GM18867 (cell line): Measurements from ENCODE around the gene LONRF3.

Source experiments
- ATAC-seq: cut with Tn5 transposase; IDR thresholded peaks from one replicate; pipeline ENCODE4 v1.9.1; 2021; ENCODE audit warnings: mild to moderate bottlenecking, moderate library complexity; ENCODE audit not compliant: unreplicated experiment

The LONRF3 gene

DNA sequence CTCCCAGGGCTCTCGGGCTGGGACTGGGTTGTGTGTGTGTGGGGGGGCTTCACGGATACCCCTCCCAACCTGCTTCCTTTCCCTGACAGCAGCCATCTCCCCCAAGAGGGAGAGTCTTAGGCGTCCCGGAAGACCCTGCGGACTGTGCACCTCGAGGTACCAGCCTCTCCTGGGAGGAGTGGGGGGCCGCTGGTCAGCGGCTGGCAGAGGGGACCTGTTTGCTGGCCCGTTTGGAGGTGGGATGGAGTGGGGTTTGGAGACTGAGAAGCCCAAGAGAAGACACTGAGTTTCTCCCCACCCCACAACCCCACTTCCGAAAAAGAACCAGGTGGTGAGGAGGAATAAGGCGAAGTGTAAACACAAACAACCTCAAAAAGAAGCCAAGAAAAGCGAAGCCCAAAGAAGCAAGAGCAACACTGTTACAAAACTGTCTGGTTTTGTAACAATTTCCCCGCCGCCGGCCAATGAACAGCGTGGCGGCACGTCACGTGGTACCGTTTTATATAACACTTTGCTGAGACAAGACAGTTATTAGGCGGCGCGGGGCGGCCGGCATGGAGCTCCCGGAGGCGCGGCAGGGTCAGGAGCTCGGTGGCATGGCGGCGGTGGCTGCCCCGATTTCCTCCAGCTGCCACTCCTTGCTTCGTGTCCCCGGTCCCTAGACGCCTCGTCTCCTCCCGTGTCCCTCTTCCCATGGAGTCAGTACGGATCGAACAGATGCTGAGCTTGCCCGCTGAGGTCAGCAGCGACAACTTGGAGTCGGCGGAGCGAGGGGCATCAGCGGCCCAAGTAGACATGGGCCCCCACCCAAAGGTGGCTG, at the start of gene LONRF3:
TSS of gene LONRF3 (plus strand) at position 531 of the 820 bp plus-strand sequence. CDS start at position 694, 163 bp downstream.
- ATAC-seq = peak; percentile 38

DNA sequence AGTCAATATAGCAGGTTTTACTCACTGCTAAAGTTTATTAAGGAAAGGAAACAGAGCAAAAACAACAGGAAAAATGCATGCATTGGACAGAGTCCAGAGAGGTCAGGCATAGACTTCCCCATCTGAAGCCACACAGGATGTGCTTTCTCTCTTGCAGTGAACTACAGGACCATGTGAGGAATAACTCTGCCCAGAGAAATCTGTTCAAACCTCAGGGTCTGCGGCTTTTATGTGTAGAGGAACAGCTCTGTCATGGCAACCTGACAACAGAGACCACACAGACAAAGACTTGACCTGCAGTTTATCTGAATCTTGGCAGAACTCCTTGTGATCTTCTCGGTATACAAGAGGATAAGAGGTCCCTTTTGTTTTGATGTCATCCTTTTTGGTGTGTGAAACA, 46.3 kb upstream of the LONRF3 start:
- ATAC-seq = no peak

DNA sequence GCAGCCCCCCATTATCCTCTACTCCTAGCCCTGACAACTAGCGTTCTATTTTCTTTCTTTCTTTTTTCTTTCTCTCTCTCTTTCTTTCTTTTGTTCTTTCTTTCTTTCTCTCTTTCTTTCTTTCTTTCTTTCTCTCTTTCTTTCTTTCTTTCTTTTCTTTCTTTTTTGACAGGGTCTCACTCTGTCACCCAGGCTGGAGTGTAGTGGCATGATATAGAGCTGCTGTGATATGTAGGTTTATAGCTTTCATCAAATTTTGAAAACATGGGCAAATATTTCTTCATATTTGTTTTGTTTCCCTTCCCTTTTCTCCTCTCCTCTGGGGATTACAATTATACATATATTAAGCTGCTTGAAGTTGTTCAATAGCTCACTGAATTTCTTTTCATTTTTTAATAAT, 39.1 kb upstream of the LONRF3 start:
- ATAC-seq = no peak

DNA sequence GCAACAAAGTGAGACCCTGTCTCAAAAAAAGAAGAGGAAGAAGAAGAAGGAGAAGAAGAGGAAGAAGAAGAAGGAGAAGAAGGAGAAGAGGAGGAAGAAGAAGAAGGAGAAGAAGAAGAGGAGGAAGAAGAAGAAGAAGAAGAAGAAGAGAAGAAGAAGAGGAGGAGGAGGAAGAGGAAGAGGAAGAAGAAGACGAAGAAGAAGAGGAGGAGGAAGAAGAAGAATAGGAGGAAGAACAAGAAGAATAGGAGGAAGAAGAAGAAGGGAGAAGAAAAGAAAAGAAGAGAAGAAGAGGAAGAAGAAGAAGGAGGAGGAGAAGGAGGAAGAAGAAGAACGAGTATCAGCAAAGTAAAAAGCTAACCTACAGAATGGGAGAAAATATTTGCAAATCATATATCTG, 33.3 kb upstream of the LONRF3 start:
- ATAC-seq = no peak

DNA sequence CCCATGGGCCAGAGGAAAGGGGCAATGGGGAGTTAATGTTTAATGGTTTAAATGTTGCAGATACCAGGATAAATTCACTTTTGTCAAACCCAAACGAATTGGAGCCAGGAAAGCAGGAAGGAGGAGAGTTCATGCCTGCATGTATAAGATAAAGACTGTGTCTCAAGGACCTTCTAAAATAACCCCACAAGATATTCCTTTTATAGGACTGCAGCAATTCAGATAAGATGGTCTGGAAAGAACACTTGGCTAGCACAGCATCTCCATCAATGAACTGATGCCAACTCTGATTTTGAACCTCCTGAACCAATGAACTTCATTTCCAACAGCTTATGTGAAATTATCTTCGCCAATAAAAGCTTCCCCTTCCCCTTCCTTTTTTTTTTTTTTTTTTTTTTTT, 31.3 kb upstream of the LONRF3 start:
- ATAC-seq = no peak

DNA sequence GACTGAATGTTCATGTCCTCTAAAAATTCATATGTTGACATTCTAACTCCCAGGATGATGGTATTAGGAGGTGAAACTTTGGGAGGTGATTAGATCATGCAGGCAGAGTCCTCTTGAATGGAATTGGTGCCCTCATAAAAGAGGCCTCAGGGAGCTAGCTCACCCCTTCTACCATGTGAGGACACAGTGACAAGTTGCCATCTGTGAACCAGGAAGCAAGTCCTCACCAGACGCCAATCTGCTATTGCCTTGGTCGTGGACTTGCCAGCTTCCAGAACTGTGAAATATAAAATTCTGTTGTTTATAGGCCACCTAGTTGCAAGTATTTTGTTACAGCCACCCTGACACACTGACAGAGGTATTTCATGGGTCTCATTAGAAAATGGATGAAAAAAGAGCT, 28.5 kb upstream of the LONRF3 start:
- ATAC-seq = no peak

DNA sequence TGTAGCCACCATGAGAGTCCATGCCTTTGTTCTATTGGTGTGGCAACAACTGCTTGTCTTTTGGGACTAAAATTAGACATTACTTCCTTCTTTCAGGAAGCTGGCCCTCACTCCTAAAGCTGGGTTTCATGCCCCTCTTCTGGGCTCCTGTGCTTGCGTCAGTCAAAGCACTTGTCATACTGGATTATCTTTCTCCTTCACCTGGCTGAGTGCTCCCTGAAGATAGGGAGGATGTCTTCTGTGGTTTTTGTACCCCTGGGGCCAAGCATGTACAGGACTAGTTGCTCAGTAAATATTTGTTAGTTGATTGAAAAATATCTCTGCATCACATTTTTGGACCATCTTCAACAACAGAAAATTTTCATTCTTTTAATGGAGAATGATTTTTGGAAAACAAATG, 26.1 kb upstream of the LONRF3 start:
- ATAC-seq = no peak

DNA sequence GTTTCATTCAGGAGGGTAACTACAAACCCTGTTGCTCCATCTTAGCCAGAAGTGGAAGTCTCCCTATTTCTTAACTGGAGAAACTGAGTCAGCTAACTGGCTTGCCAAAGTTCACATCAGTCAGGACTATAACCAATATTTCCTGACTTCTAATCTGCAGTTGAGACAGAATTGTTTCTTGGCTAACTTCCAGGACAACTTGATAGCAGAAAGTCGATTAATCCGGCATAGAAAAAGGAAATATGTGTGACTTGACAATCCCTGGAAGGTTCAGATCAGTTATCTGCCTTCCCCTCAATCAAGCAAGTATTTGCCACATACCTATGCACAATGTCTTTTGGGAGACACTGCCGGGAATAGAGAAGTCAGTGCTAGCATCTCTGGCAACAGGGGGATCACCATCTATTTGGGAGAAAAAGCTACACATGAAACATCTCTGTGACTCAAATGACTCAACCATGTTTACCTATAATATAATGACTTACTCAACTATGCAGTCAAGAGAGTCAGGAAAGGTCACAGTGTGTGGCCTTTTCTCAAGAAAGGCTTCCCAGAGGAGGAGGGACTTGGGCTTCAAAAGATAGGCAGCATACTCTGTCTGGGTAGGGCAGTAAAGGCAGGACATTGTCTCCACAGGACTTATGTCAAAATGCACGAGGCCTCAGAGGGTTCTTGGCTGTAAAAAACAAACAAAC, 12.4 kb upstream of the LONRF3 start:
- ATAC-seq = no peak

DNA sequence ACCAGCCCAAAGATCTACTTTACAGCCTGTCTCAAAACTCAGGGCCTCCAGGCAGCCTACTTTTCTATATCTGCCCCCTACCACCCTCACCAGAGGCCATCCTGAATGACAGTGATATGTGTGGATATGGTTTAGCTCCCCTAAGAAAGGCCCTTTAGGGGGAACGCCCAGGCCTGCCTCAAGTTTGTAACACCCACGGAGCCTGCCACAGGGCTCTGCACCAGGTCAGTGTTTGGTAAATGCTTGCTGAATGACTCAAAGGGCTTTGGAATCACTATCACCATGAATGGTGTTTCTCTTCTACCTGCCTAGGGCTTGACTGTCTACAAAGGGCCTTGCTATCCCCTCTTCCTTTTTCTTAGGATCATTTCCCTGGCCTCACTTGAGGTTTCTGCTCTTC, 11.3 kb upstream of the LONRF3 start:
- no peak for ATAC-seq

DNA sequence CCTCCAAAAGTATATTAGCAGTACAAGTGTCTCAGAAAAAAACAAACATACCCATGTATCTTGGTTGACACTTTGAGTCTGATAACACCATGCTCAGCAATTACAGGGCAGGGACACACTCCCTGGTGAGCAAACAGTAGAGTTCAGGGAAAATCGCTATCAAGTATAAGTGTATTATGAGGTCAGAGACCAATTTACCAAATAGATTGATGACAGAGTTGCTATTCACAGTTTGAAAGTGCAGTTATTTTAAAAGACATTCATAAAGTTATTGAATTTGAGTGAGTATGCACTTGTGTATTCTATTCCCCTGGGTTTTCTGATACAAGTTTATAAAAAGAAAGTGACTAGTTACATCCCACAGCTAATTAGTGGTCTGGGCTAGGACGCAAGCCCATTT, 10.2 kb upstream of the LONRF3 start:
- ATAC-seq = no peak

DNA sequence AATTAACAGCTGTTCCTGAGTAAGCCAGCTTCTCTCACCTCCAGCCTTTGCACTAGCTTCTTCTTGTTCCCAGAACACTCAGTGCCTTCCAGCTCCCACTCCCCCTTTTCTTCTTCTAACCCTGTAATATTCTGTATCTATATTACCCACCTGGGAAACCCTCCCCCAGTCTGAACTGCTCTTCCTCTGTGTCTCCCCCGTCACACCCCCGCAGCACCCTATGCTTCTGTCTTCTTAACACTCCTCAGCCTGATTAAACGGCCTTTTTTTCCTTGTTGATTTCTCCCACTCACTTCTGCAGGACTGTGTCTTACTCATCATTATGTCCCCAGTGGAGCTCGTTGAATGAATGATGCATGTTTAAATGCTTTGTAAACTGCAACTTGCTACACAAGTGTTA, 9.0 kb upstream of the LONRF3 start:
- no peak for ATAC-seq

DNA sequence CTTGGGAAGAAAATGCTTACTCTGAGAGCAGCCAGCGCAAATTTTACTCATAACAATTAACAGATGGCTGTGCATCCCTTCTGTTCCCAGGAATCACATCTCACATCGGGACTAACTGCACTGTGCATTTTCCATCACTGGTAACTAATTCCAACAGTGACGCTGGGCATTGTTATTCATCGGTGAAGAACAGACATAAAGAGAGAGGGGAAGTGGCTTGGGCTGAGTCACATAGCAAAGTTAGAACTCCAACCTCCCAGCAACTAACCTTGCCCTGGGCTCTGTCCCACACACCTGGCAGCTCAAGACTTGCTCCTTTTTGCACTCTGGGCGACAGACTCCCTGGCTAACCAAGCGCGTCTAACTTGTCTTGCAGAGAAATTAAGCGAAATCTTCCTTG, 6.4 kb upstream of the LONRF3 start:
- no peak for ATAC-seq

DNA sequence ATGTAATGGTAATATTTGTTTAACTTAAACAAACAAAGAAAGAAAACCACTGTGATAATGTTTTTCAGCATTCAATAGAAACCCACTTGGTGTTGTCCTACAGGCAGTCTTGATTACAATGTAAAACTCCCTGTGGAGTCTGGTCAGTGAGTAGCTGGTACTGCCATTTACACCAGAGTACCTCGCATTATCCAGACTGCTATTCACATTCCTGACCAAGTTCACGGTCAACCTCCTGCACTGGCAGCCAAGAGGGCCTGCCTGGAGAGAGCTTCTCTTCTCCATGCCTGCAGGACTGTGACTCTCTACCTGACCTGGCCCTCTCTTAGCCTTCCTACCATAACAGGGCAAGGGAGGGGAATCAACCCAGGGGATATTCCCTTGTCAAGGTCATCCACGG, 2.9 kb upstream of the LONRF3 start:
- no peak for ATAC-seq

DNA sequence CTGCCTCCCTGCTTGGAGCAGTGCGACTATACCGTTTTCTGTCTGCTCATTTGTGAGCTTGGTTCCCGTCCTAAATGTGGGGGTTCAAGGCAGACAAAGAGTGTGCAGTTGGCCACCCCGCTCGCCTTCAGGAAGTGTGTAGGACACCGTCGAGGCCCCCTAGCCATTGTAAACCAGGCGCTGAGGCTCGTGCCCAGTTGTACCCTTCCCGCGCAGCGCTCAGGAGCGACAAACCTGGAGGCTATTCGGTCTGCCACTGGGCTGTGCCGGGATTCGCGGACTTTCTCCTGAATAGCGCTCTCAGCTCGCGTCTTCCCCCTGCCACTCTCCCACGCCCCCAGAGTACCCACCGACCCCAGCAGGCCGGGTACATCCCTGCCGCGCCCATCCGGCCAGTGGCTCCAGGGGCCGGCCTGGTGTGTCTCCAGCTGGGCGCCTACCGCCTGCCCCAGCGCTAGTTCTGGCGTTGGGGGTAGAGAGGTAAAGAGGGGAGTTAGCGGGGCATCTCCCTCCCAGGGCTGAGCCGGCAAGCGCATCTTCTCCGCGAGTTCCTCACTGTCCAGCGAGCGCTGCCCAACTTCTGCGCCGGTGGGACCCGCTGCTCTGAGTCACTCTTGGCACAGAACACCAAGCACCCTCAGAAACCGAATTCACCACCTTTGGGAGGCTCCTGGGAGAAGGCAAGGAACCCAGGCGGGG, 880 bp upstream of the LONRF3 start:
- ATAC-seq = no peak

DNA sequence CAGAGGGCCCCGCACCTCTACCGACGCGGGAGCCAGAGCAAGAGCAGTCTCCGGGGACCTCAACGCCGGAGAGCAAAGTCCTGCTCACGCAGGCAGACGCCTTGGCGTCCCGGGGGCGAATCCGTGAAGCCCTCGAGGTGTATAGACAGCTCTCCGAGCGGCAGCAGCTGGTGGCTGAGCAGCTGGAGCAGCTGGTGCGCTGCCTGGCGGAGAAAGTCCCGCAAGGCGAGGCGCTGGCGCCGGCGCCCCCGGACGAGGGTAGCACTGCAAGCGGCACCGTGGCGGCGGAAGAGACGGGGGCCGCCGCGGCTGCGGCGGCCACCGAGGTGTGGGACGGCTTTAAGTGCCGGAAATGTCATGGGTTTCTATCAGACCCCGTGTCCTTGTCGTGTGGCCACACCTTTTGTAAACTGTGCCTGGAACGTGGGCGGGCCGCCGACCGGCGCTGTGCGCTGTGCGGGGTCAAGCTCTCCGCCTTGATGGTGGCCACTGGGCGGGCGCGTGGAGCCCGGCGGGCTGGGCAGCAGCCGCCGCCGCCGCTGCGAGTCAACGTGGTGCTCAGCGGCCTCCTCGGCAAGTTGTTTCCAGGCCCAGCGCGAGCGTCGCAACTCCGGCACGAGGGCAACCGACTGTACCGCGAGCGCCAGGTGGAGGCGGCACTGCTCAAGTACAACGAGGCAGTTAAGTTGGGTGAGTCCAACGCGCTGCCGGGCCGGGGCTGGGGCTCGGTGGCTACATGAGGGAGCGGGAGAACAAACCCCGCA, 672 bp downstream of the LONRF3 start:
- ATAC-seq = peak; percentile 56

DNA sequence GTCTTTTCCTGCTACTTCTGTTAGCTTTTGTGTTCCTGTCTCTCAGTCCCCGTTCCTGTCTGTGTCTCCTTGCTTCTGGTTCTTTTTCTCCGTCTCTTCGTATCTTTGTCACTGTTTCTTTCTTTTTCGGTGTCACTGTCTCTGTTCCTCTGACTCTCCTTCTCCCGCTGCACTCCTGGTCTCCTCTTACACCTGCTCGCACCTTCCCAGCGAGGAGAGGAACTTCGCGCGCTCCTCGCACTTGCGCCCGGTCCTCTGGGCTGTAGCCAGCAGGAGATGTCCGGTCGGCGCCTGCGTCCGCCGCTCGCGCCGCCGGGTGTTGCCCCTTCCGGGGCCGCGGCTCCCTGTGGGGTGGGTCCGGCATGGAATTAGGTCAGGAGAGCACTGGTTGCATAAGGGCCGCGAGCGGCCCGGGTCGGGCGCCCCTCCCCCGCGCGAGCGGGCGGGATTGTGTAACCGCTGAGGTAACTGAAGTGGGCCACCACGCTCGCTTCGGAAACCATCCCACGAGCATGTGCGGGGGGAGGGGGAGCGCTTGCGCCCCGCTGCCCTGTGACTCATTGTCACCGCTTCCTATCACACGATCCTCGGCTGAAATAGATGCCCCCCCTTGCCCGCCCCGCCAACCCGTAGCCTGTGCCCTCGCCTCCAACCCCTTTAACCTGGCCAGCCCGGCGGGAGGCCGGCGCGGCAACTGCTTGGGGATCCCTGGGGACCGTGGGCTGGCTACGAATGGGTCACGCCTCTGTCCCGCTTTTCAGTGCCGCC, 1.6 kb downstream of the LONRF3 start:
- no peak for ATAC-seq

DNA sequence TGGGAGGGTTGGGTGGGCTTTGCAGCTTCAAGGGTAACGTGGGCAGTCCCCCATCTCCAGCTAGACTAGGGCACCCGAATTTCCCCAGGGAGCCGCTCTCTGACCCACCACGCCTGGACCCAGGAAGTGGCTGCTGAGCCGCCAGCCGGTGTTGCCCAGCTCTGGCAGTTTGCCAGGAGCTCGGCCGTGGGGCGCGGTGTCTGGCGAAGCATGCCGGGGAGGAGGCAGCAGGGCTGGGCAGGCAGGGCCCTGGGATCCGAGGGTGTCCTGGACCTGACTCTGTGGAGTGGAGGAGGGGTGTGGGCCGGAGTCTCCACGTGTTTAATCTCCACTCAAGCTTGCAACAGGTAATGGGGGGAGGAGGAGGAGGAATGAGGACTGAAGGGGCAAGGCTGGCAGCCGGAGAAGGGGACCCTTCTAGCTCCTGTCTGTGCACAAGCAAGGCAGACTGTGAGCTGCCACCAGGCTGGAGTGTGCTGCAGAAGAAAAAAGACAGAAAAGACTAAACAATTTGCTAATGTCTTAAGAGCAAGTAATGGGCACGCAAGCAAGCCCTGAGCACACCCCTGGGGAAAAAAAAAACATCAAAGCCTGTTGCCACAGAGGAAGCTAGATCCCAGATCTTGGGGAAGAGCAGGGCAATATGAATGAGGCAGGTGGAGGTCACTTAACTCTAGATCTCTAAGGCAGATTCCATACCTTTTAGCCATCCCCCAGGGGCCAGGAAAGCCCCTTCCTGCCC, 2.4 kb downstream of the LONRF3 start:
- no peak for ATAC-seq

DNA sequence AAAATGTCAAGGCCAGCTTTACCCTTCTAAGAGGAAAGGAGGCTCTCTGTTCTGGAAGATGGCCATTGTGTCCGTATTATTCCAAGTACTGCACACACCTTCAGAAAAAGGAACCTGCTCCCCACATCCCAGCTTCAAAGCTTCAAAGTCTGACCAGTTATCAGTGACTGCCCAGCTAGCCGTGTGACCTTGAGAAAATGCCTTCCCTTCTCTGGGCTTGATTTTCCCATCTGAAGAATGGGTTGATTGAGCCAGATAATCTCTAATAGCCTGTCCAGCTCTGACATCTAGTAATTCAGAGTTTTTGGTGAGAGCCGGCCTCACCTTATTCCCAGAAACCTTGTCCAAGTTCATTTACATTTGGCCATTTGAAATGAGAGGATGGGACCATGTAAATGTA, 3.0 kb downstream of the LONRF3 start:
- ATAC-seq = no peak

DNA sequence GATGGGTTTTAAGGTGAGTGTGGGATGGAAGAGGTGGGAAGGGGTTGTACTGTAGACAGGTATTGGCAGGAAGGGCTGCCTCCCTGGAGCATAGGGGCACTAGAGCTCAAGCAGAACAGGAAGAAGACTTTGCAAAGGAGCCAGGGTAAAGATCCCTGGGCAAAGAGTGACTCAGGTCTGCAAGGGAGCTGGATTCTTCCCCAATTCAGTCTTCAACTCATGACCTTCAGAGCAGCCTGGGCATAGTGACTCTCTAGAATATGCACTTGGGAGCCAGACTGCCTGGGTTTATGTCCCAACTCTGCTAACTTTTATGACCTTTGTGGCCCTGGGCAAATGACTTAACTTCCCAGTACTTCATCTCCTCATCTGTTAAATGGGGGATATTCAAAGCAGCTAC, 4.0 kb downstream of the LONRF3 start:
- ATAC-seq = no peak

DNA sequence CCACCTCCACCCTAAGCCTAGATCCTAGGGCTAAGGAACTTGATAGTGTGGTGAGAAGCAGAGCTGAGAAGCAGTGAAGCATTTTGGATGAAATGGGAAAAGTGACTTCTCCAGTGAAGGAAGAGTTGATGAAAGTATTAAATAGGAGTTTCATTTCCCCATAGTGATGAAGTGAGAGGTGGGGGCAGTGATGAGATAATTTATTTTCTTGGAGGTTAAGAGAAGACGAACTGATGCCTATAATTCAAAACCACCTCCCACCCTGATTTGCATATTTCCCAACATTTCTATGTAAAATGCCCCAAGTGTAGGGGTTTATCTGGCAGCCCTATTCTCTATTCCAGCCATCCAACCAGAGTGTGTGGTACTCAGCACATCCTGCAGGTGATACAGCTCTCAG, 6.3 kb downstream of the LONRF3 start:
- no peak for ATAC-seq
